HS-5 (cell line): ENCODE data around the gene DIAPH2.

Experiments used
- DNase-seq: peaks from one replicate; pipeline ENCODE4 v3.0.0-alpha.2; 2012; ENCODE audit warnings: low read depth

The DIAPH2 gene

GRCh38 chrX:97481228-97481627, 796.6 kb downstream of the DIAPH2 start:
- no peak for DNase-seq

GRCh38 chrX:97482666-97483300, 798.1 kb downstream of the DIAPH2 start:
- DNase-seq, result no peak

- DNase-seq, result no peak
These were observed 806.0 kb downstream of the DIAPH2 start for GRCh38 chrX:97490656-97491055.

DNA sequence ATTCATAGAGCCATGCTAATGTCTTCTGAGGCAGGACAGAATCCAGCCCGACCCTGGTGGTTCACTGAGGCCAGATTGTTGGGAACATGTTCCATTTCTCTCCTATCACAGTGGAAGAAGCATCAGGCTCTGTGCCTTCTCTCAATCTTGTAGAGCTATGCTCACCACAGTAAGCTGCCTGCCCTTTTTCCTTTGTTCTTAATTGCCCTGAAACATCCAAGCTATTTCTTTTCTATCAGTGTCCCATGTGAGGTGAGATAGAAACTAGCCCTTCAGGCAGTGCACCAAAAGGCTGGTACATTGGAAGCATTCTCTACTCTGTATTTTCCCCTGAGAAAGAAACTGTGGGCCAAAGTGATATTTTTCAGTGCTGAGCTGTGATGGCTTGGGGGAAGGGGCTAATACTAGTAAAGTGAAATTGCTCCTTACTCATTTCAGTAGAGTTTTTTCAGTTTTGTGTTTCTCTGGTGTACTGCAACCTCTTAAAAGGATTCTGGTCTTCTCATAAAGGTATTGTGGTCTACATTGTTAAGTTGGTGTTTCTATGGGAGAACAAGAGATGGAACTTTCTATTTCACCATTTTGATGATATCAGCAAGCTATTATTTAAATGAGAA, 810.2 kb downstream of the DIAPH2 start:
- DNase-seq, result no peak

GRCh38 chrX:97498093-97498492, 813.5 kb downstream of the DIAPH2 start:
- no peak for DNase-seq

GRCh38 chrX:97504431-97504830, 819.8 kb downstream of the DIAPH2 start:
- DNase-seq, result no peak

DNA sequence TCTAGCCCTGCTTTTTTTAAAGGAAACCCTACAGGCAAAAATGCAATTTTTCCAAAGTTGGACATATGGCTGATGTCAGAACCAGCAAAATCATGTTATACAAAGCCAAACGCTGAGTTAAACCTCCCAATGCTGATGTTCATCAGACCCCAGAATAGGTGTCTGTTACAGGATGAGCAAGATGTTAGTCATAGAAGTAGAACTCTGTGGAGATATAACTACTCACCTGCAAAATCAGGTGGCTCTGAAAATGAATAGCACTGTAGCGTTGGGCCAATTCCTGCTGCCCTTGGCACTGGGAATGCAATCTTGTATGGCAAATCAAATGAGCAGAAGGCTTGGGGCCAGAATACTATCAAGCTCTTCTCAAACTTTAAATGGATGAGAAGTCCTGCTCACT, 833.1 kb downstream of the DIAPH2 start:
- DNase-seq, result no peak

DNA sequence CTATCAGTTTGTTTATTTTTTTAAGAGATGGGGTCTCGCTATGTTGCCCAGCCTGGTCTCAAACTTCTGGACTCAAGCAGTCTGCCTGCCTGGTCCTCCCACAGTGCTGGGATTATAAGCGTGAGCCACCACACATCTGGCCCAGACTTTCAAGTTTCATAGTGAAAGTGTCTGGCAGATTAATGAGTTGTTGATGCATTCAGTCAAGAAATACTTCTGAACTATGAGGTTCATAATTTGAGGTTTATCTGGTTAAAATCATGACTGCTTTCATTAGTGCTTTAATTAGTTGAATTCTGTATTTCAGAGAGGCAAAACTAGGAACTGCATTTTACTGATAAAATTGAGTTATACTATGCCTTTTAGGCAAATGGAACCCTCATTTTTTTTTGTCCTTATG, 837.7 kb downstream of the DIAPH2 start:
- no peak for DNase-seq

- no peak for DNase-seq
These were observed 839.7 kb downstream of the DIAPH2 start for GRCh38 chrX:97524340-97524739.

DNA sequence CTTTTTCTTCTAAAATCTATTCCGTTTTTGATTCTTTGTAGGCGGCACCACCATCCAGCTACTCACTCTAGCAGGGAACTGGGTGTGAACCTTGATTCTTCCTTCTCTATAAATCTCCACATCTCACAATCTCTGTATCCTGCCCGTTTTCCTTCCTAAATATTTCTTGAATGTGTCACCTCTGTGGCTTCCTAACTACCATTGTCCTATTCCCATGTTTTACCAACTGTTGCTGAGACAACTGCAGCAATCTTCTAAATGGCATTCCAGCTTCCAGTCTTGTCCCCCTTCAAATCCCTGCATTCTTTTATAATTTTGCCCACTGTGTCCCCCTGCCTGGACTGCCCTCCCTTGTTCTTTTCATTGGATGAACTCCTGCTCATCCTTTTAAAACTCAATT, 840.4 kb downstream of the DIAPH2 start:
- peak; percentile 11 for DNase-seq

DNA sequence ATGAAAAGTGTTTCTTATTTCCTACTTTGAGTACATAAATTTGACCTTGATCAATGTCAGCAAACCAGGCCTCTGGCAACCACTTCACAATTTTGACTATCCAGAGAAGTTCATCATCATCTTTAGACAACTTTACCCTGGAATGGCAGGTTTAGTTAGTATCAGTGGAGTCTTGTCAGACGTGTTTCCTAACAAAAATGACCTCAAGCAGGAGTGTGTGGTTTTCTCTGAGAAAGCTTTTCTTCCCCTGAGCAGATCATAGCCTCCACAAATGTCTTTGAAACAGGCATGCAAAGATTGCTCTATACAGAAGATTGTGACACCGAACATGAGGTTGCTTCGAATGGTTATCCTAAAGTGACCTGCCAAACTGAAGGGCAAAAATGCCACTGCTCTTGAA, 841.3 kb downstream of the DIAPH2 start:
- DNase-seq, result no peak

DNA sequence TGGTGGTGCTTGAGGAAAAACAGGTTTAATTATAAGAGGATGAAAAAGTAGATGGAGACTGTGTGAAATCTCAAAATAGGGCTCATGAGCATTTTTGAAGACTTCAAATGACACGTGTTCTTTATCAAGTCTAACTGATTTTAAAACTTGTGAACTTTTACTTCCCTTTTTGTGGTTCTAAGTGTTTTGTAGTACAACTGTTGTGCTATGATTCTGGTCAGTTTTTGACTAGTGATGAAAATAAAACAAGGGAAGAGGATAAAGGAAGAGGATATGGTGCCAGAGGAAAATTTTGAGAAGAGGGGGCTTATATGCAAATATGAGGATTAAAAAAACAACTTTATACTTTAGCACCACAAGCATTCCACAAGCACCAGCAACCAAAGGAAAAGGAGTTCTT, 843.1 kb downstream of the DIAPH2 start:
- no peak for DNase-seq

GRCh38 chrX:97529536-97530200, 845.0 kb downstream of the DIAPH2 start:
- DNase-seq, result no peak

GRCh38 chrX:97531825-97532224, 847.2 kb downstream of the DIAPH2 start:
- DNase-seq, result no peak

DNA sequence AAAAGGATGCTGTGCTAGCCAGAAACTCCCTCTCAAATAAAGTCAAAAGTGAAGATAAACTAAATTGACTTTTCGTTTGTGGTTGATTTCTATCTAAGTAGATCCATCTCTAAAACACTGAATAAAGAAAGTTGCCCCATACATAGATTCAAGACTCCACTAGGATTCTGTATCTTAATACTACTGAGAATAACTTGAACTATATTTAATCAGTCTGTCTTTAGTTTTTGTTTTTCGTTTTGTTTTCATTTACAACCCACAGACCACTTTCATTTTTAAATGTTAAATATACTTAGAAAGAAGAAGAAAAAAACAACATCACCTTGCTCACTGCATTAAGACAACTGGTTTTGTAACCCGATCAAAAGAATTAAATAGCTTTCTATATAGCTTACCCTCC, 854.1 kb downstream of the DIAPH2 start:
- DNase-seq, result no peak

- no peak for DNase-seq
These were observed 855.4 kb downstream of the DIAPH2 start for GRCh38 chrX:97539970-97540519.

GRCh38 chrX:97547877-97548578, 863.4 kb downstream of the DIAPH2 start:
- DNase-seq, result no peak

DNA sequence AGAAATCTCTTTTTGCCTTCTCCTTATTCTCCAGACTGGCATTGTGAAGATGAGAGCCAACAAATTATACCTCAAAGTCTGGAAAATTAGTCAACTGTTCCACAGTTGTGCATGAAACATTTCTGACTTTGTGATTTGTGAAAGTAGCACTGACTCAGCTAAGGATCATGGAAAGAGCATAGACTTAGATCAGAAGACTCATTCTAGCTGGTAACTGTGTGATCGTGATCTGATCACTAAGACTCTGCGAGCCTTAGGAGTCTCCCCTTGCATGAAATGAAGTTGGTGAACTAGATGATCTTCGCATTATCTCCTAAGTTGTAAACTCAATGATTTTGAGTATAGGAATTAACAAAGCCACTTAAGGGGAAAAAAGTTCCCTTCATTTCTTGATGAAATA, 867.2 kb downstream of the DIAPH2 start:
- DNase-seq, result no peak

DNA sequence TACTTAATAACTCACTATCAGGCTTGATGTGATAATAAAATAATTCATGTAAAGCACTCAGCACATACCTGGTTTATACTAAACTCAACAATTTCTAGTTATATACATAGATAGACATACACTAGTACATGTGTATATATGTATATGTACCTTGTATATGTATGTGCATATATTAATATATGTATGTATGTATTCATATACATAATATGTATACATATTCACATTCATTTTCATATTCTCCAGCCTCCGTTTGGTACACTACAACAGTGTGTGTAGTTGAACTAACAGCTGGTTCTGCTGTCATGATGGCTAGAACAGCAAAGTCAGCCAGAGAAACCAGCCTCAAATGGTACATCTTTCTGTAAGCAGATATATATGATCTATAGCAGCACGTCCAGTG, 869.2 kb downstream of the DIAPH2 start:
- DNase-seq, result no peak

- DNase-seq, result no peak
These were observed 871.7 kb downstream of the DIAPH2 start for GRCh38 chrX:97556359-97556758.

GRCh38 chrX:97563531-97564133, 879.0 kb downstream of the DIAPH2 start:
- DNase-seq, result no peak

DNA sequence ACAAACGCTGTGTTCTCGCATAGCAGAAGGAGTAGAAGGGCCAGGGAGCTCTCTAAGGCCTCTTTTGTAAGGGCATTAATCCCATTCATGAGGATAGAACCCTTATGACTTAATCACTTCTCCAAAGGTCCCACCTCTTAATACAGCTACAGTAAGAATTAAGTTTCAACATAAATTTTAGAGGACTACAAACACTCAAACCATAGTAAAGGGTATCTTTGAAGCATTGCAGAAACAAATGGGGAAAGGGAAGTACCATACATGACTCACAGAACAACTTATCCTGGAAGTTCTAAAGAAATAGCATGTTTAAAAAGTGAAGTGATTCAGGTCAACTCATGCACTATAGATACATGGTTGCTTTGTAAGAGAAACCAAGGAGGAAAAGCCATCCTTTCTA, 879.9 kb downstream of the DIAPH2 start:
- no peak for DNase-seq
